Forelimb muscle (tissue), 1 donor: ENCODE measurements around the gene IL31. TPM values are rescaled to one million over a fixed set of nuclear protein-coding genes. Genes with fewer than 3 reads are reported as not detected.
"Not testable (repeated sequence)": the region's sequence is repeated elsewhere in the genome, so short reads cannot be mapped to it uniquely, and the experiment has no call there.

Source experiments
- DNase-seq: peaks from one replicate; pipeline ENCODE4 v3.0.0-alpha.2; 2013; ENCODE audit warnings: low read depth
- polyA plus RNA-seq: library from polyadenylated mRNA; unstranded; fragments of 120-200 nt; gene quantifications from one replicate; pipeline ENCODE4 v1.2.1, GENCODE V29; 2013; ENCODE audit not compliant: insufficient read length

The IL31 gene
- polyA plus RNA-seq, 1 donor = not detected

DNA sequence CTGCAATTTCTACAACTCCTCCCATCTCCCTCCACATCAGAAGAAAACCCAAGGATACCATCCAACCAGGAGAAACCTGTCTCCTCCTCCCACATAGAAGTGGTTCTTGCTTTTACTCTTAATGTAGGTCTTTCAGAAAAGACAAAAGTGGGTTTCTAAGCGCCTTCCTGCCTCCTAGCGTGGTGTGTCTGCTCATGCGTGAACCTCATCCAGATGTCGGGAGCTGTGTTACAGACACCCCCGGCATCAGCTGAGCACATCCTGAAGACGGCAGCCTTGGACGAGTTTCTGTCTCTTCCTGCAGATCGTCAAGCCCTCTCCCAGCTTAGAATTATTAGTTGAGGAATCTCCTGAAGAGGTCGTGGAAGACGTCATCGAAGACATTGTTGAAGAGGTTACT lies 18.4 kb upstream of the IL31 start:
- DNase-seq = no peak

- no peak for DNase-seq
Observed at GRCh38 chr12:122190842-122191668, 17.0 kb upstream of the IL31 start.

GRCh38 chr12:122189626-122190475 lies 15.8 kb upstream of the IL31 start:
- DNase-seq = no peak

DNA sequence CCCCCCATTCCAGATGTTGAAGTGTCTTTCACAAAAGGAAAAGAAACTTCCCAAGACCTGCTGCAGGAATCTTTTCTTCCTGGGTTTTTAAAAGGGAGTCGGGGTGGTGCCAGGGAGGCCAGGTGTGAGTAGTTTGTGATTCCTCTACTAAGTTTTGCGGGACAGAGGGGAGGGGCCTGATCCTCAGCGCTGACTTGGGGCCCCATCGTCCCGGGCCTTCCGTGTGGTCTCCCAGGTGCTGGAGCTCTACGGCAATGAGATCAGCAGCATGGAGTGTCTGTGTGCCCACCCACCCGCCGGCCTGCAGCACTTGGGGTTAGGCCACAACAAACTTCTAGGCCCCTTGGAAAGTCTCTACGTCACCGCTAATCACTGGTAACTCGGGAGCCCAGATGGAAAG lies 13.4 kb upstream of the IL31 start:
- no peak for DNase-seq

GRCh38 chr12:122185494-122186082 lies 11.6 kb upstream of the IL31 start:
- DNase-seq = no peak

DNA sequence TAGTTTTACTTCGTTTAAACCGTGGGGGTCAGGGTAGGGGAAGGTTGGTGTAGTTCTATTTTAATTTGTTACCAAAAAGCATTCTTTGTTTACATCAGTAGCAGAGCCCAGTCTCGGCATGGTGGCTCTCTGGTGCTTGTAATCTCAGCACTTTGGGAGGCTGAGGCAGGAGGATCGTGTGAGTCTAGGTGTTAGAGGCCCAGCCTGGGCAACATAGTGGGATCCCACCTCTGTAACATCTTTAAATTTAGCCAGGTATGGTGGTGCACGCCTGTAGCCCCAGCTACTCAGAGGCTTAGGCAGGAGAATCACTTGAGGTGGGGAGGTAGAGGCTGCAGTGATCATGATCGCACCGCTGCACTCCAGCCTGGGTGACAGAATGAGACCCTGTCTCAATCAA lies 11.1 kb upstream of the IL31 start:
- DNase-seq = no peak

GRCh38 chr12:122184517-122184916 lies 10.5 kb upstream of the IL31 start:
- DNase-seq = no peak

- DNase-seq = no peak
Observed at GRCh38 chr12:122183588-122183940, 9.5 kb upstream of the IL31 start.

- no peak for DNase-seq
Observed at GRCh38 chr12:122182887-122183587, 9.0 kb upstream of the IL31 start, which contains the start of gene LRRC43. Gene LRRC43, plus strand, starts transcription at chr12:122183123. Its CDS starts 22 bp downstream, at chr12:122183145.

DNA sequence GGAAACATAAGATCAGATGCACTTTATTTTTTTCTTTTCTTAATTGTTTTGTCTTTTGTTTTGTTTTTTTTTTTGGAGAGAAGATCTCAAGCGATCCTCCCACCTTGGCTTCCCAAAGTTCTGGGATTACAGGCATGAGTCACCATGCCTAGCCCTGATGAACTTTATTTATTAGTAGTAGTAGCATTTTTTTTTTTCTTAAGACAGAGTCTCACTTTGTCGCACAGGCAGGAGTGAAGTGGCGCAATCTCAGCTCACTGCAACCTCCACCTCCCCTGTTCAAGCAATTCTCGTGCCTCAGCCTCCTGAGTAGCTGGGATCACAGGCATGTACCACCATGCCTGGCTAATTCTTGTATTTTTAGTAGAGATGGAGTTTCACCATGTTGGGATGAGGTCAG lies 2.5 kb upstream of the IL31 start:
- not testable (repeated sequence) for DNase-seq

GRCh38 chr12:122172262-122172939 lies 1.6 kb downstream of the IL31 start:
- DNase-seq = no peak

- no peak for DNase-seq
Observed at GRCh38 chr12:122171399-122171798, 2.6 kb downstream of the IL31 start.

GRCh38 chr12:122168492-122168891 lies 5.5 kb downstream of the IL31 start:
- no peak for DNase-seq

DNA sequence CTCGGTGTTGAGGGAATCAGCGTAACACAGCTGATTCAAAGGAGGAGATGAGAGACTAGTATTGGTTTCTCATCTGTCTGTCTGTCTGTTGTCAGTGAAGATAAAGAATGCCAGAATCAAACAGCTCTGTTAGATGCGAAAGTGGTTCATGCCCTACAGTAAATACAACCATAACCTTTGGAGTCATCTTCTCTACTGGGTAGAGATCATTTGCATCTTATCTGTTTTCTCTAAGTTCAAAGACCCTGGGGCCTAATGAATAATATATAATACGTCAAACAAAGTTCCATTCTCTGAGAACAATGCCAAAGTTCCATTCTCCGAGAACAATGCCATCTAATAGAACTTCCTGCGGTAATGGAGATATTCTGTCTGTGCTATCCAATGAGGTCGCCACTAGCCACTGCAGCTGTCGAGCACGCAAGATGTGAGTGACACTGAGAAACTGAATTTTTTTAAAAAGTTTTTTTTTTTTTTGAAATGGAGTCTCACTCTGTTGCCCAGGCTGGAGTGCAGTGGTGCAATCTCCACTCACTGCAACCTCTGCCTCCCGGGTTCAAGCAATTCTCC lies 6.6 kb downstream of the IL31 start:
- DNase-seq = no peak

DNA sequence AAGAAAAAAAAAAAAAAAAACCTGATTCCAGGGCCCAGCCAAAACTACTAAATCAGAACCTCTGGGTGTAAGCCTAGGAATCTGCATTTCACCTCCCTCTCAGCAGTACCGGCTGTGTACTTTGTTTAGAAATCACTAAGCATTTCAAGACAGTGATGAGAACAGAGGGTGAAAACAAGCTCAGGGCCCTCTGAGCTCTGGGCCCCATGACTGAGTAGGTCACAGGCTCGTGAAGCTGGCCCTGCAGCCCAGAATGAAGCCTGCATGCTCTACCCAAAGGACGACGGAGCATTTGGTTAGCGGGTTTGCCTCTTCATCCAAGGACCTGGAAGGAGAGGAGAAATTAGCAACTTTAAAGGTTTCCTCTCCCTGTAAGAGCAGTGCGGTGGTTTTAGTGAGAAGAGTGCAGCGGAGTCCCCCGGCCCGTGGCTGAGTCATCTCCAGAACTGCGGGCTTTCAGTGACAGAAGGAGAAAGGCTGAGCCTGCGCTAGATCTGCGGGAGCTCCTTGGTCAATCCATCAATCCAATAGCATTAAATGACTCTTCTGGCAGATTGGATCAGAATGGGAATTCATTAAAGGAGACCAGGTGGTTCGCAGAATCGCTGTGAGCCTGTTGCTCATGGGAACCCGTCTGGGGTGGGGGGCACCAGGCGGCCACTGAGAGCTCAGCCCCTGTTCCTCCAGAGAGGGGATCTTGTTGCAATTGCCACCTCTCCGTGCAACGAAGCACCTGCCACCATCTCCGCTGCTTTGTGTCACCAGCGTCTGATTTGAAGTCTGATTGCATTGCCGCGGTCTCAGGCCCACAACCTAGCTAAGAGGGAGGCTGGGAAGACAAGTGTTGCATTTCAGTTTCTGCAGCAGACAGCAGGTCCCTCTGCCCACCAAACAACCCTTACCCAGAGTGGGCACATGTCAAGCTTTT lies 7.3 kb downstream of the IL31 start:
- no peak for DNase-seq

GRCh38 chr12:122162976-122163375 lies 11.0 kb downstream of the IL31 start:
- no peak for DNase-seq

DNA sequence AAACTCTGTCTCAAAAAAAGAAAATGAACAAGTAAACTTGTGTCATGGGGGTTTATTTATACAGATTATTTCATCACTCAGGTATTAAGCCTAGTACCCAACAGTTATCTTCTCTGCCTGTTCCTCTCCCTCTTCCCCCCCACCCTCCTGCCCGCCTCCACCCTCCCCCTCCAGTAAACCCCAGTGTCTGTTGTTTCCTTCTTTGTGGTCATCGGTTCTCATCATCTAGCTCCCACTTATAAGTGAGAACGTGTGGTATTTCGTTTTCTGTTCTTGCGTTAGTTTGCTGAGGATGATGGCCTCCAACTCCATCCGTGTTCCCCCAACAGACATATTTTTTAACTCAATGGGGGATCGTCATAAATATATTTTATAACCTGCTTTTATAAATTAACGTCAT lies 12.3 kb downstream of the IL31 start:
- DNase-seq = no peak

DNA sequence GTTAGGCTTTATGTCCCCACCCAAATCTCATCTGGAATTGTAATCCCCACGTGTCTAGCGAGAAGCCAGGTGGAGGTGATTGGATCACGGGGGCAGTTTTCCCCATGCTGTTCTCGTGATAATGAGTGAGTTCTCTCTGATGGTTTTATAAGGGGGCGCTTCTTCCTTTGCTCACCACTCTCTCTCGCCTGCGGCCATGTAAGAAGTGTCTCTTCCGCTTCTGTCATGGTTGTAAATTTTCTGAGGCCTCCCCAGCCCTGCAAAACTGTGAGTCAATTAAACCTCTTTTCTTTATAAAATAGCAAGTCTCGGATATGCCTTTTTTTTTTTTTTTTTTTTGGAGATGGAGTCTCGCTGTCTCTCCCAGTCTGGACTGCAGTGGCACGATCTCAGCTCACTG lies 13.3 kb downstream of the IL31 start:
- no peak for DNase-seq

- DNase-seq = no peak
Observed at GRCh38 chr12:122159882-122160281, 14.1 kb downstream of the IL31 start.
